A673 (cell line): ENCODE results near the gene SNX18. TPM values are rescaled to one million over a fixed set of nuclear protein-coding genes. Genes with fewer than 3 reads are reported as not detected.

Source experiments
- BruUV-seq: library from RNA; stranded (reverse); fragments of 400-500 nt; replicated peaks from 2 replicates; lab custom pipeline; 2021; lab: Mats Ljungman, UMichigan
- CTCF ChIA-PET: fragments of 300-600 bp; sonication (Branson Sonifier 250); formaldehyde crosslinking; loops from one replicate; lab custom pipeline; 2022; ENCODE audit warnings: antibody characterized with exemption; lab: Charles Lee
- POLR2A ChIA-PET: fragments of 300-600 bp; sonication (Branson Sonifier 250); formaldehyde crosslinking; loops from one replicate; lab custom pipeline; 2022; ENCODE audit warnings: antibody characterized with exemption; ENCODE audit not compliant: low non-redundant PET; lab: Charles Lee
- DNase-seq: peaks from one replicate; pipeline ENCODE4 v3.0.0-alpha.2; 2015; ENCODE audit warnings: low spot score
- H3K27ac ChIP-seq: fragments of 200-600 bp; sonication (generic); 2 replicates; pipeline ENCODE4 v1.5.1; 2016; ENCODE audit warnings: mixed run types, low read depth, mild to moderate bottlenecking, mixed read lengths, antibody characterized with exemption, low read length; ENCODE audit not compliant: poor library complexity, severe bottlenecking
- H3K27me3 ChIP-seq: fragments of 200-600 bp; sonication (generic); replicated peaks from 2 replicates; pipeline ENCODE4 v1.6.1; 2017; ENCODE audit warnings: mixed run types, low read depth, mild to moderate bottlenecking, mixed read lengths, antibody characterized with exemption, low read length; ENCODE audit not compliant: insufficient read depth, poor library complexity
- H3K36me3 ChIP-seq: fragments of 200-600 bp; sonication (generic); 2 replicates; pipeline ENCODE4 v1.6.1; 2016; ENCODE audit warnings: mixed run types, mild to moderate bottlenecking, mixed read lengths, antibody characterized with exemption, low read length; ENCODE audit not compliant: insufficient read depth, poor library complexity, severe bottlenecking
- H3K4me1 ChIP-seq: fragments of 200-600 bp; sonication (generic); 2 replicates; pipeline ENCODE4 v1.6.1; 2017; ENCODE audit warnings: mixed run types, mild to moderate bottlenecking, mixed read lengths, antibody characterized with exemption, low read length; ENCODE audit not compliant: insufficient read depth, poor library complexity, severe bottlenecking
- H3K4me3 ChIP-seq: fragments of 200-600 bp; sonication (generic); 2 replicates; pipeline ENCODE4 v1.5.1; 2016; ENCODE audit warnings: low read depth, mixed run types, mild to moderate bottlenecking, mixed read lengths, low read length; ENCODE audit not compliant: poor library complexity, severe bottlenecking
- H3K9me3 ChIP-seq: fragments of 200-600 bp; sonication (generic); 2 replicates; pipeline ENCODE4 v1.6.1; 2016; ENCODE audit warnings: mixed run types, low read depth, mild to moderate bottlenecking, mixed read lengths, antibody characterized with exemption, low read length; ENCODE audit not compliant: poor library complexity, severe bottlenecking
- EZH2 ChIP-seq: fragments of 200-600 bp; sonication (generic); IDR thresholded peaks from 2 replicates; pipeline ENCODE4 v1.6.1; 2017; ENCODE audit warnings: borderline replicate concordance, low read depth, mild to moderate bottlenecking, mixed read lengths, antibody characterized with exemption, low read length; ENCODE audit not compliant: poor library complexity, severe bottlenecking
- intact Hi-C: fragments of 100-400 bp; cut with micrococcal nuclease; formaldehyde crosslinking; loops from one replicate; pipeline ENCODE4 v1.10.0; 2022; ENCODE audit not compliant: unreplicated experiment
- total RNA-seq: library from RNA; stranded (reverse); gene quantifications from 2 replicates; pipeline ENCODE4 v1.2.3, GENCODE V29; 2021
- TF ChIP-seq, protein P1 (sequence below): fragments of 300-800, 200-600 bp; sonication (generic); conservative IDR thresholded peaks from 2 replicates; pipeline ENCODE4 v1.5.1; 2017; ENCODE audit warnings: low read depth, mild to moderate bottlenecking, antibody characterized with exemption, low read length, moderate library complexity, mixed read lengths

SNX18 gene
- total RNA-seq, 1 experiment from 2014 or later = 140 TPM

DNA sequence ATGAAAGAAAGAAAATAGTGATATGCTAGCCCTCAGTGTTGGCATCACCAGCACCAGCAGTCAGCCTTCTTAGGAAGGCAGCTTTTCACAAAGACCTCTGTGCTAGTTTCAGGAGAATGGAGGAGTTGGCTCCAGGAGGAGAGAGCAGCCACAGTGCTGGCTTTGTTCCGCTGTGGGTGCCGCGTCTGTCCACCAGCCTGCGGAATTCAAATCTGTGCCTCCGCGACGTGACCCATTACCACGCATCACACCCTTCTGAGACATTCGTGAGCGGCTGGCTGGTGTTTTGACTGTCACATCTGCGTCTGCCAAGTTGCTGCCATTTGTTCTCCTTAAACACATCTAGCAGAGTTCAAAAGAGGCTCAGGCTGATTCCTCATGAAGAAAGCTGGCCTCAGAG, 34.4 kb downstream of the SNX18 start:
- Histone ChIP-seq H3K4me3 (no peak overlapping the region), H3K9me3 (no peaks in the 10 kb centered on the region), H3K27ac (no peak overlapping the region), H3K27me3 (no peaks in the 10 kb centered on the region), H3K4me1 (peaks cover 5% of the 10 kb centered on the region), H3K36me3 (peaks cover 45% of the 10 kb centered on the region)
- intact Hi-C loops = no loop called here
- ChIA-PET CTCF (no interaction called here), POLR2A (no interaction called here)
- DNase-seq = no peak
- no TSS peak for BruUV-seq
- no peak for TF ChIP-seq EZH2
- TF ChIP-seq, protein P1, sequence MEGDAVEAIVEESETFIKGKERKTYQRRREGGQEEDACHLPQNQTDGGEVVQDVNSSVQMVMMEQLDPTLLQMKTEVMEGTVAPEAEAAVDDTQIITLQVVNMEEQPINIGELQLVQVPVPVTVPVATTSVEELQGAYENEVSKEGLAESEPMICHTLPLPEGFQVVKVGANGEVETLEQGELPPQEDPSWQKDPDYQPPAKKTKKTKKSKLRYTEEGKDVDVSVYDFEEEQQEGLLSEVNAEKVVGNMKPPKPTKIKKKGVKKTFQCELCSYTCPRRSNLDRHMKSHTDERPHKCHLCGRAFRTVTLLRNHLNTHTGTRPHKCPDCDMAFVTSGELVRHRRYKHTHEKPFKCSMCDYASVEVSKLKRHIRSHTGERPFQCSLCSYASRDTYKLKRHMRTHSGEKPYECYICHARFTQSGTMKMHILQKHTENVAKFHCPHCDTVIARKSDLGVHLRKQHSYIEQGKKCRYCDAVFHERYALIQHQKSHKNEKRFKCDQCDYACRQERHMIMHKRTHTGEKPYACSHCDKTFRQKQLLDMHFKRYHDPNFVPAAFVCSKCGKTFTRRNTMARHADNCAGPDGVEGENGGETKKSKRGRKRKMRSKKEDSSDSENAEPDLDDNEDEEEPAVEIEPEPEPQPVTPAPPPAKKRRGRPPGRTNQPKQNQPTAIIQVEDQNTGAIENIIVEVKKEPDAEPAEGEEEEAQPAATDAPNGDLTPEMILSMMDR = no peak

DNA sequence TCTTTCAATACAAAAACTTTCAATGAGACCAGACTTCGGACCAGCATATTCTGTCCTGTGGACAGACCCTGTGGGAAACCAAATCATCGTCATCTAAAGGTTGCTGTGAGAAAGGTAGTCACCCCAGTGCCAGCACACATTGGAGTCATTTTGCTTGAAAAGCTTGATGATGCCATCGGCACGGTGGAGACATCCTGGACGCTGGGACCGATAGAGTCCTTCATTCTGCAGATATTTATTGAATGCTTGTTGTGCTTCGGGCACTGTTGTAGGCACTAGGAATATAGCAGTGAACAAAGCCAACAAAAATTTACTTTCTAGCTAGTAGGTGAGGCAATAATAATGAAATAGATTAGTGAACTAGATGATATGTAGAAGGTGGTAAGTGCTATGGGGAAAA, 34.9 kb downstream of the SNX18 start:
- DNase-seq = no peak

DNA sequence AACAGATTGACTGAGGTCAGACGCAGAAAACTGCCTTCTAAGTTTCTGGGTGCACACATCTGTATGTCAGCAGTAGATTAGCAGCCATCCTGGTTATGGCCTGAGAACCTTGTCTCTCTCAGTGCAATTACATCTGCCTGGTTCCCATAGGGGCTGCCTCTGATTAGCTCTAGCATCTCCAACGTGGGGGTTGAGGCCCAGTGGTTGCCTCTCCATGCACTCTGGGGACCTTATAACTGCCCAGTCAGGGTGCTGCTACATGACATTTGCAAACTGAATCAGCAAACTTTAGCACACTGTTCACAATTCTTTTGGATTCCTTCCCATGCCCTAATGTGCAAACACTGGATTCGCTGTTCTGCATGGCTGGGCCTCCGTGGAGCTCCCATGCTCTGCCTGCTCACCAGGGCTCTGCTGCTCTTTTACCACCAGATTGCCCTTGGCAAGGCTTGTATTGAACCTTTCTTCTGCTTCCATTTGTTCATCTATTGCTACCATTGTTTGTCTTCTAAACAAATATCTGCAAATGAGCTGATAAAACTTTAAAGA, 36.2 kb downstream of the SNX18 start:
- Histone ChIP-seq H3K9me3 (no peaks in the 10 kb centered on the region), H3K36me3 (peaks cover 27% of the 10 kb centered on the region), H3K27me3 (no peaks in the 10 kb centered on the region), H3K4me1 (peaks cover 12% of the 10 kb centered on the region), H3K27ac (no peak overlapping the region), H3K4me3 (no peak overlapping the region)
- ChIA-PET POLR2A (no interaction called here), CTCF (no interaction called here)
- BruUV-seq = no TSS peak
- intact Hi-C loops = no loop called here
- DNase-seq = no peak
- no peak for TF ChIP-seq EZH2
- TF ChIP-seq, protein P1 = no peak

More for the DNA sequence above, 34.9 kb downstream of the SNX18 start:
- no peak overlapping the region for H3K4me3 ChIP-seq
- intact Hi-C loops = no loop called here
- POLR2A ChIA-PET = no interaction called here
- H3K9me3 ChIP-seq = no peaks in the 10 kb centered on the region
- peaks cover 5% of the 10 kb centered on the region for H3K4me1 ChIP-seq
- no TSS peak for BruUV-seq
- H3K27ac ChIP-seq = no peak overlapping the region
- peaks cover 39% of the 10 kb centered on the region for H3K36me3 ChIP-seq
- no peaks in the 10 kb centered on the region for H3K27me3 ChIP-seq
- CTCF ChIA-PET = no interaction called here
- TF ChIP-seq EZH2 = no peak
- TF ChIP-seq, protein P1 = no peak
